GM12892 (cell line): ENCODE results near the gene PARG.
"Not testable (repeated sequence)": the region's sequence is repeated elsewhere in the genome, so short reads cannot be mapped to it uniquely, and the experiment has no call there.

Experiments
- POLR2A ChIP-seq: IDR thresholded peaks from 2 replicates; pipeline ENCODE4 v1.6.1; 2011; ENCODE audit warnings: low read depth, low read length, control low read depth
- POLR2AphosphoS5 ChIP-seq: IDR thresholded peaks from 2 replicates; pipeline ENCODE4 v1.6.1; 2011; ENCODE audit warnings: low read depth, low read length, control low read depth
- TAF1 ChIP-seq: IDR thresholded peaks from 2 replicates; pipeline ENCODE4 v1.6.1; 2011; ENCODE audit warnings: low read depth, mild to moderate bottlenecking, control low read depth, low read length, borderline replicate concordance

DNA sequence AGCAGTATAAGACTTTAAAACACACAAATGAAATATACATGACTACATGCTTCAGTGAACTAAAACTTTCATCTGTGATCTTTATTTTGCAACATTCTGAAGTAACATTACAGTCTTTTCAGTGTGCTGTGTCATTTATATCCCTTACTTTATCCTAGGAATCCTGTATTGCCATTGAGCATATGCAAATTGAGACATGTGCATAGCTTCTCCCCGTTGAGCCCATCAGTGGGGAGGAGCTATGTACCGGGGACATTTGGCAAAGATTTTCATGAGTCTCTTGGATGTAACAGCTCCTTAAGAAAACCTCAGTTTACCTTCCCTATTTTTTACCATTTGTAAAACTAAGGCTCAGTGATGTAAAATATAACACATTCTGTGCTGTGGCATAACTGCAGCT lies 29.6 kb upstream of the PARG start:
- not testable (repeated sequence) for TF ChIP-seq POLR2A, TAF1, POLR2AphosphoS5
